ENCODE measurements around the gene ATXN3. TPM values are rescaled to one million over a fixed set of nuclear protein-coding genes. Genes with fewer than 3 reads are reported as not detected.

The ATXN3 gene
- polyA plus RNA-seq, 1 of the 3 experiments (the other 2 are of a cell fraction): 10.2 TPM

DNA sequence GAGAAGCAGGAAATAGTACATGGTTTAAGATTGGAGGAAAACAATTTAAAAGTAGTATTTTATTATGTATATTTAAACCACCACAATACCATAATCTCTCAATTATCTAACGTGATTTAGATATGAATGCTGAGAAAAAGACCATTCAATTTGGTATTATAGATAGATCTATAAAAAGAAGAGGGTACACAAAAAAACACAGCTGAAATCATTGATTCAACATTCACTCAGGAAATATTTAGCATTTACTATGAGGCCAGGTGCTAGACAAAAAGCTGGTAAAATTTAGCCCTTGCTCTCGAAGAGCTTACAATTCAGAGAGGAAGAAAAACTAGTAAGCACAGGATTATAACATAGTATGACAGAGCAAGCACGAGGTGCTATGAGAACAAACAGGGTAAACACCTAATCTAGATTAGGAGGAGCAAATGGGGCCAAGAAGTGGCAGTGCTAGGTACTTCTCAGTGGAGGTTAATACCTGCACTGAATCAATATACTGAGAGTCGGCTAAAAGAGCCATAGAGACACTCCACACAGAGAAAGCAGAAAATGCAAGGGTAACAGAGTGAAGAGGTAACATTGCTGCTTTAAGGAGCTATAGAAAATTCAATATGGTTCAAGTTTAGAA, 94.1 kb downstream of the ATXN3 start:
- ChIA-PET POLR2A (no interaction called here), CTCF (interaction anchor here (0.9 to 1.2 kb wide), 2 partner anchors 13 to 15 kb away, joined by 3 to 5 read pairs; no protein-coding TSS in a partner anchor)
- 86% methylated on average over 4 of the region's 4 CpGs for WGBS (ENCODE audit: low lambda C conversion rate)
- no peak overlapping the region for H2AFZ ChIP-seq (ENCODE audit: low read depth)
- H3K4me2 ChIP-seq: no peak overlapping the region
- no peaks in the 10 kb centered on the region for H3K4me1 ChIP-seq (ENCODE audit: control insufficient read depth in 1 of 2, insufficient read depth in 2 of 2, low read depth in 1 of 2, low read length in 1 of 2)
- H3K36me3 ChIP-seq (replicated peaks in 1 of 2; ENCODE audit: control insufficient read depth in 1 of 2, insufficient read depth in 2 of 2, low read length in 1 of 2): peaks cover 62 to 65% of the 10 kb centered on the region in 2 experiments
- H4K20me1 ChIP-seq (ENCODE audit: insufficient read depth): no peaks in the 10 kb centered on the region; the same call in 1 of the 2 replicates
- no peaks in the 10 kb centered on the region for H3K27me3 ChIP-seq (ENCODE audit: insufficient read depth)
- peaks cover 12% of the 10 kb centered on the region for H3F3A ChIP-seq (replicated peaks; ENCODE audit: insufficient read depth)
- no peaks in the 10 kb centered on the region for H3K9me2 ChIP-seq
- H3K4me3 ChIP-seq (ENCODE audit: low read depth in 2 of 2, low read length in 1 of 2): no peak overlapping the region
- DNase-seq: no peak
- TF ChIP-seq ELF1 (IDR thresholded peaks at IDR 0.05) (no peak), CHD2 (IDR thresholded peaks at IDR 0.05; ENCODE audit: low read length, partially characterized antibody) (no peak), MXI1 (IDR thresholded peaks at IDR 0.05; ENCODE audit: low read depth, low read length) (no peak), FOXJ3 (CRISPR knock-in tag; IDR thresholded peaks at IDR 0.05) (no peak), TCF12 (IDR thresholded peaks at IDR 0.05) (no peak), POLR2AphosphoS5 (IDR thresholded peaks at IDR 0.05; ENCODE audit: low read depth, low read length) (no peak), GATA2 (CRISPR knock-in tag; IDR thresholded peaks at IDR 0.05) (no peak), NFIC (IDR thresholded peaks at IDR 0.05; ENCODE audit: borderline replicate concordance) (no peak), RCOR1 (IDR thresholded peaks at IDR 0.05; ENCODE audit: low read length) (no peak), JUND (IDR thresholded peaks at IDR 0.05) (no peak), MEF2A (IDR thresholded peaks at IDR 0.05; ENCODE audit: borderline replicate concordance, low read depth) (no peak), EZH2phosphoT487 (IDR thresholded peaks at IDR 0.05; ENCODE audit: borderline replicate concordance, low read depth) (no peak)
- TF ChIP-seq, protein P1, sequence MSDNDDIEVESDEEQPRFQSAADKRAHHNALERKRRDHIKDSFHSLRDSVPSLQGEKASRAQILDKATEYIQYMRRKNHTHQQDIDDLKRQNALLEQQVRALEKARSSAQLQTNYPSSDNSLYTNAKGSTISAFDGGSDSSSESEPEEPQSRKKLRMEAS (IDR thresholded peaks at IDR 0.05; ENCODE audit: low read depth): no peak
- TF ChIP-seq, protein P2, sequence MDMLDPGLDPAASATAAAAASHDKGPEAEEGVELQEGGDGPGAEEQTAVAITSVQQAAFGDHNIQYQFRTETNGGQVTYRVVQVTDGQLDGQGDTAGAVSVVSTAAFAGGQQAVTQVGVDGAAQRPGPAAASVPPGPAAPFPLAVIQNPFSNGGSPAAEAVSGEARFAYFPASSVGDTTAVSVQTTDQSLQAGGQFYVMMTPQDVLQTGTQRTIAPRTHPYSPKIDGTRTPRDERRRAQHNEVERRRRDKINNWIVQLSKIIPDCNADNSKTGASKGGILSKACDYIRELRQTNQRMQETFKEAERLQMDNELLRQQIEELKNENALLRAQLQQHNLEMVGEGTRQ (IDR thresholded peaks at IDR 0.05; ENCODE audit: borderline replicate concordance, low read depth, low read length): no peak
- TF ChIP-seq, protein P3, sequence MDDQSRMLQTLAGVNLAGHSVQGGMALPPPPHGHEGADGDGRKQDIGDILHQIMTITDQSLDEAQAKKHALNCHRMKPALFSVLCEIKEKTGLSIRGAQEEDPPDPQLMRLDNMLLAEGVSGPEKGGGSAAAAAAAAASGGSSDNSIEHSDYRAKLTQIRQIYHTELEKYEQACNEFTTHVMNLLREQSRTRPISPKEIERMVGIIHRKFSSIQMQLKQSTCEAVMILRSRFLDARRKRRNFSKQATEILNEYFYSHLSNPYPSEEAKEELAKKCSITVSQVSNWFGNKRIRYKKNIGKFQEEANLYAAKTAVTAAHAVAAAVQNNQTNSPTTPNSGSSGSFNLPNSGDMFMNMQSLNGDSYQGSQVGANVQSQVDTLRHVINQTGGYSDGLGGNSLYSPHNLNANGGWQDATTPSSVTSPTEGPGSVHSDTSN (IDR thresholded peaks at IDR 0.05): no peak
- TF ChIP-seq, protein P4, sequence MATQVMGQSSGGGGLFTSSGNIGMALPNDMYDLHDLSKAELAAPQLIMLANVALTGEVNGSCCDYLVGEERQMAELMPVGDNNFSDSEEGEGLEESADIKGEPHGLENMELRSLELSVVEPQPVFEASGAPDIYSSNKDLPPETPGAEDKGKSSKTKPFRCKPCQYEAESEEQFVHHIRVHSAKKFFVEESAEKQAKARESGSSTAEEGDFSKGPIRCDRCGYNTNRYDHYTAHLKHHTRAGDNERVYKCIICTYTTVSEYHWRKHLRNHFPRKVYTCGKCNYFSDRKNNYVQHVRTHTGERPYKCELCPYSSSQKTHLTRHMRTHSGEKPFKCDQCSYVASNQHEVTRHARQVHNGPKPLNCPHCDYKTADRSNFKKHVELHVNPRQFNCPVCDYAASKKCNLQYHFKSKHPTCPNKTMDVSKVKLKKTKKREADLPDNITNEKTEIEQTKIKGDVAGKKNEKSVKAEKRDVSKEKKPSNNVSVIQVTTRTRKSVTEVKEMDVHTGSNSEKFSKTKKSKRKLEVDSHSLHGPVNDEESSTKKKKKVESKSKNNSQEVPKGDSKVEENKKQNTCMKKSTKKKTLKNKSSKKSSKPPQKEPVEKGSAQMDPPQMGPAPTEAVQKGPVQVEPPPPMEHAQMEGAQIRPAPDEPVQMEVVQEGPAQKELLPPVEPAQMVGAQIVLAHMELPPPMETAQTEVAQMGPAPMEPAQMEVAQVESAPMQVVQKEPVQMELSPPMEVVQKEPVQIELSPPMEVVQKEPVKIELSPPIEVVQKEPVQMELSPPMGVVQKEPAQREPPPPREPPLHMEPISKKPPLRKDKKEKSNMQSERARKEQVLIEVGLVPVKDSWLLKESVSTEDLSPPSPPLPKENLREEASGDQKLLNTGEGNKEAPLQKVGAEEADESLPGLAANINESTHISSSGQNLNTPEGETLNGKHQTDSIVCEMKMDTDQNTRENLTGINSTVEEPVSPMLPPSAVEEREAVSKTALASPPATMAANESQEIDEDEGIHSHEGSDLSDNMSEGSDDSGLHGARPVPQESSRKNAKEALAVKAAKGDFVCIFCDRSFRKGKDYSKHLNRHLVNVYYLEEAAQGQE (IDR thresholded peaks at IDR 0.05; ENCODE audit: low read depth, low read length): no peak
- TF ChIP-seq, protein P5, sequence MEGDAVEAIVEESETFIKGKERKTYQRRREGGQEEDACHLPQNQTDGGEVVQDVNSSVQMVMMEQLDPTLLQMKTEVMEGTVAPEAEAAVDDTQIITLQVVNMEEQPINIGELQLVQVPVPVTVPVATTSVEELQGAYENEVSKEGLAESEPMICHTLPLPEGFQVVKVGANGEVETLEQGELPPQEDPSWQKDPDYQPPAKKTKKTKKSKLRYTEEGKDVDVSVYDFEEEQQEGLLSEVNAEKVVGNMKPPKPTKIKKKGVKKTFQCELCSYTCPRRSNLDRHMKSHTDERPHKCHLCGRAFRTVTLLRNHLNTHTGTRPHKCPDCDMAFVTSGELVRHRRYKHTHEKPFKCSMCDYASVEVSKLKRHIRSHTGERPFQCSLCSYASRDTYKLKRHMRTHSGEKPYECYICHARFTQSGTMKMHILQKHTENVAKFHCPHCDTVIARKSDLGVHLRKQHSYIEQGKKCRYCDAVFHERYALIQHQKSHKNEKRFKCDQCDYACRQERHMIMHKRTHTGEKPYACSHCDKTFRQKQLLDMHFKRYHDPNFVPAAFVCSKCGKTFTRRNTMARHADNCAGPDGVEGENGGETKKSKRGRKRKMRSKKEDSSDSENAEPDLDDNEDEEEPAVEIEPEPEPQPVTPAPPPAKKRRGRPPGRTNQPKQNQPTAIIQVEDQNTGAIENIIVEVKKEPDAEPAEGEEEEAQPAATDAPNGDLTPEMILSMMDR (IDR thresholded peaks at IDR 0.05): no peak
- H3K27ac ChIP-seq (ENCODE audit: low read depth in 2 of 2, low read length in 1 of 2): no peak overlapping the region
- peaks cover 4% of the 10 kb centered on the region; the same call in 1 of the 2 replicates for H3K79me2 ChIP-seq (ENCODE audit: insufficient read depth)
- H3K9me3 ChIP-seq: no peaks in the 10 kb centered on the region
- H3K9ac ChIP-seq: no peak overlapping the region
